ENCODE measurements around the gene ANKRD30A.

DNA sequence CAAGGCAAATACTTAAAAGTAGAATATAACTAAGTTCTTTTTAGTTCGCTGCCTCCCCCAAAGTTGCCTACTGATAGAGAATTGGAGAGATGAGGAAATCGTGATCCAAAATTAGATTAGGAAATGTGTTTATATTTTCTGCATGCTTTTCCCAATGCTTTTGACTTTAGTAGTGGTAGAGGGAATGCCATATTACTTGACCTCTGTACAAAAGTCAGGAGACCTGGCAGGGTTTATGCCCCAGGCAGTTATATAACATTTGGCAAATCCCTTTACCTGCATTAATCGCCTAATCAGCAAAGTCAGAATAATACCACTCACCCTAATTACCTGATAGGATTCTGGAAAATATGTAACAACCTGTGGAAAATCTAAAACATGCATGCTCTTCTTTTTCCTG is 142.9 kb downstream of the ANKRD30A start:
- TF ChIP-seq, protein P1, sequence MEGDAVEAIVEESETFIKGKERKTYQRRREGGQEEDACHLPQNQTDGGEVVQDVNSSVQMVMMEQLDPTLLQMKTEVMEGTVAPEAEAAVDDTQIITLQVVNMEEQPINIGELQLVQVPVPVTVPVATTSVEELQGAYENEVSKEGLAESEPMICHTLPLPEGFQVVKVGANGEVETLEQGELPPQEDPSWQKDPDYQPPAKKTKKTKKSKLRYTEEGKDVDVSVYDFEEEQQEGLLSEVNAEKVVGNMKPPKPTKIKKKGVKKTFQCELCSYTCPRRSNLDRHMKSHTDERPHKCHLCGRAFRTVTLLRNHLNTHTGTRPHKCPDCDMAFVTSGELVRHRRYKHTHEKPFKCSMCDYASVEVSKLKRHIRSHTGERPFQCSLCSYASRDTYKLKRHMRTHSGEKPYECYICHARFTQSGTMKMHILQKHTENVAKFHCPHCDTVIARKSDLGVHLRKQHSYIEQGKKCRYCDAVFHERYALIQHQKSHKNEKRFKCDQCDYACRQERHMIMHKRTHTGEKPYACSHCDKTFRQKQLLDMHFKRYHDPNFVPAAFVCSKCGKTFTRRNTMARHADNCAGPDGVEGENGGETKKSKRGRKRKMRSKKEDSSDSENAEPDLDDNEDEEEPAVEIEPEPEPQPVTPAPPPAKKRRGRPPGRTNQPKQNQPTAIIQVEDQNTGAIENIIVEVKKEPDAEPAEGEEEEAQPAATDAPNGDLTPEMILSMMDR (IDR thresholded peaks at IDR 0.05) = no peak
- TF ChIP-seq POLR2A (IDR thresholded peaks at IDR 0.05) (no peak), EP300 (IDR thresholded peaks at IDR 0.05) (no peak)

Measured in ovary (tissue), 3 donors.